ENCODE data around the gene ALDH1A2.

ALDH1A2 gene

DNA sequence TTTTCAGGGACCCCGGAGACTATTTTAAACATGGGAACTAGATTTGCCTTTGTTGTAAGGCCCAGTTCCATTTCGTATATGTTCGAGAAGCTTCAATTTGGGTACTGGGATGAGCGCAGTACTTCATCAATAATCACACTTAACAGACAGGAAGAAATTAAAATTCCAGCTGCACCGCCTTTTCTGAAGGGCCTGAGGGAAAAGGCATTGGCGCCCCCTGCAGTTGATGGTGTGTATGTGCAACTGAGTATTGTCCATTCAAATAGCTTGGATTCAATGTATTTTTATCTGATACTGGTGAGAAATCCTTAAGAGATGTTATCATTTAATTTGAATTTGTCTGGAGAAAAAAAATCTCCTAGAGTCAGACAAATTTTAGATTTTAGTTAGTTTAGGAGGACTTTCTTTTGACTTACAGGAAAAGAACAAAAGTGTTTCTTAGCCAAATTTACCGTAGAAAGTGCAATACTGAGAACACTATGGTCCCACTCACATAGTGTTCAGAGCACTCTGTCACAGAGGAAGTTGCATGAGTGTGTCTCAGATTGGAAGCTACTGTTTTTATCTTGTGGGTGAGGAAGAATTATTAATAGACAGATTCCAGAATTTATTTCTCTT is 5.4 kb upstream of the ALDH1A2 start:
- TF ChIP-seq, protein P1, sequence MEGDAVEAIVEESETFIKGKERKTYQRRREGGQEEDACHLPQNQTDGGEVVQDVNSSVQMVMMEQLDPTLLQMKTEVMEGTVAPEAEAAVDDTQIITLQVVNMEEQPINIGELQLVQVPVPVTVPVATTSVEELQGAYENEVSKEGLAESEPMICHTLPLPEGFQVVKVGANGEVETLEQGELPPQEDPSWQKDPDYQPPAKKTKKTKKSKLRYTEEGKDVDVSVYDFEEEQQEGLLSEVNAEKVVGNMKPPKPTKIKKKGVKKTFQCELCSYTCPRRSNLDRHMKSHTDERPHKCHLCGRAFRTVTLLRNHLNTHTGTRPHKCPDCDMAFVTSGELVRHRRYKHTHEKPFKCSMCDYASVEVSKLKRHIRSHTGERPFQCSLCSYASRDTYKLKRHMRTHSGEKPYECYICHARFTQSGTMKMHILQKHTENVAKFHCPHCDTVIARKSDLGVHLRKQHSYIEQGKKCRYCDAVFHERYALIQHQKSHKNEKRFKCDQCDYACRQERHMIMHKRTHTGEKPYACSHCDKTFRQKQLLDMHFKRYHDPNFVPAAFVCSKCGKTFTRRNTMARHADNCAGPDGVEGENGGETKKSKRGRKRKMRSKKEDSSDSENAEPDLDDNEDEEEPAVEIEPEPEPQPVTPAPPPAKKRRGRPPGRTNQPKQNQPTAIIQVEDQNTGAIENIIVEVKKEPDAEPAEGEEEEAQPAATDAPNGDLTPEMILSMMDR (IDR thresholded peaks at IDR 0.05; ENCODE audit: low read depth, low read length, missing control alignments) = peak; percentile 93
- peak; percentile 35 for DNase-seq (ENCODE audit: extremely low read depth, low read depth)
- H3K4me3 ChIP-seq (replicated peaks; ENCODE audit: low read depth, low read length) = no peak overlapping the region

DNA sequence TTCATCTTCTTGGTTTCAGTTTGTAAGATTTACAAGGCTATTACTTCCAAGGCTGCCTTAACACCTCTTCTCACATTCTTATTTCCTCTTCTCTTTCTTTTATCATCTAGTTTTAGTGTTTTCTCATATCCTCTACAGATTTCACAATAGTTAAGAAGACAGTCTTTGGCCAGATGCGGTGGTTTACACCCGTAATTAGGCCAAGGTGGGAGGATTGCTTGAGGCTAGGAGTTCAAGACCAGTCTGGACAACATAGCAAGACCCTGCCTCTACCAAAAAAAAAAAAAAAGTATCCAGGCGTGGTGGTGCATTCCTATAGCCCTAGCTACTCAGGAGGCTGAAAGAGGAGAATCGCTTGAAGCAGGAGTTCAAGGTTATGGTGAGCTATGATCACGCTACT is 3.5 kb upstream of the ALDH1A2 start:
- no peak for DNase-seq (ENCODE audit: extremely low read depth, low read depth)
- no peak overlapping the region for H3K4me3 ChIP-seq (replicated peaks; ENCODE audit: low read depth, low read length)
- TF ChIP-seq, protein P1 (IDR thresholded peaks at IDR 0.05; ENCODE audit: low read depth, low read length, missing control alignments) = no peak

DNA sequence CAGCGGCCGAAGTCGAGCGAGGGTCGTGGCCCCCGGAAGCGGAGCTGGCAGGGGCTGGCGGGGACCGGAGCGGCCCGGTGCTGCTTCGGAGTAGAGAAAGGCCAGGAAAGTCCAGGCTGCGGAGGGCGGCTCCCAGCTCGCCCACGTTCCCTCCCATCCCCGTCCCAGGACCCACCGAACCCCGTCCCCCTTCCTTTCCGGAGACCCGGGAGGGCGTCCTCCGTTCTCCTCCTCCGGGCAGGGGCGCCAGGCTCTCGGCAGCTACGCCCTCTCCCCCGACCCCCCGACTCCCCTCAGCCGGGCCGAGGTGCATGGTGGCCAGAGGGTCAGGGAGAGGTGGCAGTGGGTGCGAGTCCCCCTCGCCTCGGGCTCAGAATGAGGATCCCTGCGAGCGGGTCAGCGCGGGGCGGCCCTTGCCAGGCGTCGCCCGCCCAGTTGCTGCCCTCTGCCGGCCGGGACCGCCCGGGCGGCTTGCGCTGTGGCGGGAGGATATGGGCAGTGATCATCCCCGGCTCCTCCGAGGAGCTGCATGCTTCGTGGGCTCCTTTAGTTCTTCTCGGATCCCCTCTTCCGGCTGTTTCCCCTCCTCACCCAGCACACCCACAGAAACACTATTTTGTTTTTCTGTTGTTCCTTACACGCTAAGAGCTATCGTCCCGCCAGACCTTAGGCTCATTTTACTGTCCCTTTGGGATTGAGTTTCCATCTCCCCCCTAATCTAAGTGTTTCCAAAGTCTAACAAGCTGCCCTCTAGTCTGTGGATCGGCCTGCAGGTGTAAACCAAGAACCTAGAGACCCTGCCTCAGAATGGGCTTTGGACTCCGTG is 744 bp upstream of the ALDH1A2 start:
- H3K4me3 ChIP-seq (replicated peaks; ENCODE audit: low read depth, low read length) = peak overlapping the region; percentile 34
- TF ChIP-seq, protein P1 (IDR thresholded peaks at IDR 0.05; ENCODE audit: low read depth, low read length, missing control alignments) = peak; percentile 87
- peak; percentile 2 for DNase-seq (ENCODE audit: extremely low read depth, low read depth)

DNA sequence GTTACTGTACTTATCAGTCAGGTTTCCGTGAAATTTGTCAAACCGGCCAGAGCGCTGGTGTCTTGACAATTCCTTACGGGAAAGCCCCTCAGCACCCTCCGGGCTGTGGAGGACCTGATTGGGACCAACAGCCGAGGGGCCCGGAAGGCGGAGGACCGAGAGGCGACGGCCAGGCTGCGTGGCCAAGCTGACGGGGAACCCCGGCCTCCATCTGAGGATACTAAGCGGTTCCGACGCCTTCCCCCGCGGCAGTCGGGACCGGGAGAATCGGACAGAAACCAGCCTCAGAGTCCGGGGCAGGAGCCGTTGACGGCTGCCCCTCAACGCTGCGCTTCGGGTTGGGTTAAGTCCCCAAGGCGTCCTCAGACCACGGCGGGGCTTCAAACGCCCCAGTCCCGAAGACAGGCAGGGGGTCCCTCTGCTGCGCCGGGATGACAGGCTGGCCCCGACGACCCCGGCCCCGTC is 499 bp downstream of the ALDH1A2 start:
- TF ChIP-seq, protein P1 (IDR thresholded peaks at IDR 0.05; ENCODE audit: low read depth, low read length, missing control alignments) = no peak
- no peak overlapping the region for H3K4me3 ChIP-seq (replicated peaks; ENCODE audit: low read depth, low read length)
- DNase-seq (ENCODE audit: extremely low read depth, low read depth) = no peak

DNA sequence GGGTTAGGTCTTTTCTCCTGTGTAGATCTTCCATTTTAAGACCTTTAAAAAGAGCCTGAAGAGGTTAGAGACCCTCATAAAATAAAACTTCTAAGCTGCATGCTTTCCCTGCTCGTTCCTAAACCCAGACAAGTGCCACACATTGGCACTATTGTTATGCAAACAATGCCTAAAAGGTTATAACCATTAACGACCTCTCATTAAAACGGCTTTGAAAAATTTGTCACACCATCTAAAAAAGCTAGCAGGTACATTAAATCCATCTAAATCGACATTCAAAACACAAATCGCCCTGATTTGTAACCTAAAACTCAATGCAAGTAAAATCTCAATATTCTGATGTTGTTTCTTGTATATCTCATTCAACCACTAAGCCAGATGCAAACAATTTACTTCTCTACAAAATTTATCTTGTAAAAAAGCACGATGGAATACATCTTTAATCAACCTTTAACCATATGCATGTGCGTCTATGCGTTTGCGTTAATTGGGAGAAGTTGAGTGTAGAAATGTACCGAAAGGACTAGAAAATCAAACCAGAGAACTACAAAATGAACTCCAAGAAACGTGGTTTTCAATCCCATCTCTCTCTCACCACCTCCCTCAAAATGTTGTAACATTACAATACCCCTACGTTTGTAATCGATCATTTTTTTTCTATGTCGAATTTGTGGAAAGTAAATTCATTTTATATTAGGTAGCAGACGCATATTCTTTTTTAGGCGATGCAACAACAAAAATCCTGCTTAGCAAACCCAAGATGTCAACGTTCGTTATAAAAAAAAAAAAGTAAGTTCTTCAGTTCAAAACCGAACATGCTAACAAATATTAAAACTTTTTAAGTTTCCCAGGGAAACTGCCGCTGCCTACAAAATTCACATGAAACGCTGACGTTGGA is 1.2 kb downstream of the ALDH1A2 start:
- TF ChIP-seq, protein P1 (IDR thresholded peaks at IDR 0.05; ENCODE audit: low read depth, low read length, missing control alignments) = no peak
- no peak for DNase-seq (ENCODE audit: extremely low read depth, low read depth)
- H3K4me3 ChIP-seq (replicated peaks; ENCODE audit: low read depth, low read length) = no peak overlapping the region

DNA sequence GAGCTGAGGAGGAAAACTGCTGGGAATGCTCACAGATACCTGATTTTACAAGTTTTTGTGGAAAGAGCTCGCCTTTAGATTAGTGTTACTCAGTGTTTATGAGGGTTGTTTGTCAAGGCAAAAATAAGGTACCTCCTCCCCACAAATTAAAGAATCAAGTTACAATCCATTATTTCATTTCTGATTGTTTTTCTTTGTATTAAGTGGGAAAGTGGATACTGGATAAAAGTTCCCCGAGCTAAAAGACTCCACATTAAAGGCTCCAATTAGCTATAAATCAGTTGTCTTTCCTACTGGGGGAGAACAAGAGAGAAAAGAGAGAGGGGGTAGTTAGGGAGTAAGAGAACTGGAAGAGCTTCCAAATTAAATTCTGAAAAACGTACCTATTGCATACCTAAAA is 1.9 kb downstream of the ALDH1A2 start:
- TF ChIP-seq, protein P1 (IDR thresholded peaks at IDR 0.05; ENCODE audit: low read depth, low read length, missing control alignments) = no peak
- DNase-seq (ENCODE audit: extremely low read depth, low read depth) = no peak
- no peak overlapping the region for H3K4me3 ChIP-seq (replicated peaks; ENCODE audit: low read depth, low read length)
